Progenitor cell of endocrine pancreas (in vitro differentiated cells): Measurements from ENCODE around the gene FXYD2. TPM values are rescaled to one million over a fixed set of nuclear protein-coding genes. Genes with fewer than 3 reads are reported as not detected.

Source experiments
- DNase-seq: peaks from one replicate; pipeline ENCODE4 v3.0.0; 2021; ENCODE audit warnings: low spot score; ENCODE audit not compliant: unreplicated experiment
- H3K27ac Mint-ChIP-seq: 2 replicates; pipeline ENCODE4 v1.8.0; 2021; ENCODE audit warnings: mild to moderate bottlenecking, moderate library complexity, mixed read lengths
- H3K27me3 Mint-ChIP-seq: 2 replicates; pipeline ENCODE4 v1.8.0; 2021; ENCODE audit warnings: mixed read lengths
- H3K36me3 Mint-ChIP-seq: 2 replicates; pipeline ENCODE4 v1.8.0; 2022; ENCODE audit warnings: mixed read lengths; ENCODE audit not compliant: insufficient read depth
- H3K4me1 Mint-ChIP-seq: 2 replicates; pipeline ENCODE4 v1.8.0; 2021; ENCODE audit warnings: low read depth, mixed read lengths
- H3K4me3 Mint-ChIP-seq: 2 replicates; pipeline ENCODE4 v1.8.0; 2021; ENCODE audit warnings: low read depth, mild to moderate bottlenecking, moderate library complexity, mixed read lengths
- H3K9me3 Mint-ChIP-seq: 2 replicates; pipeline ENCODE4 v1.8.0; 2021; ENCODE audit warnings: low read depth, mixed read lengths
- CTCF ChIP-seq: fragments of 200-600 bp; sonication (generic); IDR thresholded peaks from one replicate; pipeline ENCODE4 v1.5.0; 2021; ENCODE audit warnings: antibody characterized with exemption, mild to moderate bottlenecking; ENCODE audit not compliant: unreplicated experiment
- total RNA-seq: library from RNA; stranded (reverse); gene quantifications from 2 replicates; pipeline ENCODE4 v1.2.1, GENCODE V29; 2021

Gene FXYD2
- total RNA-seq, 1 donor from 2014 or later, result 7.4 TPM

GRCh38 chr11:117857734-117858414 is 33.3 kb upstream of the FXYD2 start:
- Mint-ChIP-seq H3K9me3 (peaks cover 2% of the 10 kb centered on the region), H3K4me1 (peaks cover 4% of the 10 kb centered on the region), H3K27ac (no peak overlapping the region), H3K36me3 (peaks cover under 1% of the 10 kb centered on the region), H3K4me3 (no peak overlapping the region), H3K27me3 (no peaks in the 10 kb centered on the region)
- no peak for DNase-seq
- no peak for TF ChIP-seq CTCF

DNA sequence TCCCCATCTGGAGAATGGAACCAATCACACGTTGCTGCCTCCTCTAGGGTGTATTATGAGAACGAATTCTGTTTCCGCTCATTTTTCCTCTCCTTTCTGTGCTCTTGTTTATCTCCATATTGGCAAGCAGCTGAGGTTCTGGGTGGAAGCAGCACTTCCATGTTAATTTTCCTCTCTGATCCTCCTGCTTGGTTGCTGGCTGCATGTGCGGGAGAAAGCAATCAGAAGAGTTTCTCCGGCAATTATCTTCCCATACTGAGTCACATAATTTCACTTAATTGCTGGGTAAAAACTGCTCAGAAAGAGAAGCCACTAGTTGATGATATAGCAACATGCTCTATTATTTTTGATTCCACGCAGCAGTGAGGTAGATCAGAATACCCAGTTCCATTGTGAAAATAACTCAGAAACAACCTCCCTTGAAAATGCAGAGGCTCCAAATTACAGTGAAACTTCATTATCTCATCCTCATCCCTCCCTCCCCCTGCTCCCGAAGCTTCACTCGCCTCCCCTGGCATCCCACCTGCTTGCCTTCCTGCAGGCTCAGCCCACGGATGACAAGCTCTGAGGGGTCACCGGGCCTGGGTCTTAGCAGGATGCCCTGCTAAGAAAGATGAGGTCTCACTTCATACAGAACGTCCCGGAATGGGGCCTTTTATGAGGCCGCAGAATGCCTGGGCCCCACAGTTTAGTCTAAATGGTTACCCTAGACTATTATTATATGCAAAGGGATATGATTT is 31.5 kb upstream of the FXYD2 start:
- H3K4me3 Mint-ChIP-seq, result no peak overlapping the region
- H3K27ac Mint-ChIP-seq, result no peak overlapping the region
- peaks cover 4% of the 10 kb centered on the region for H3K36me3 Mint-ChIP-seq
- DNase-seq, result no peak
- peaks cover 8% of the 10 kb centered on the region for H3K9me3 Mint-ChIP-seq
- H3K27me3 Mint-ChIP-seq, result no peaks in the 10 kb centered on the region
- H3K4me1 Mint-ChIP-seq, result no peaks in the 10 kb centered on the region
- TF ChIP-seq CTCF, result no peak

GRCh38 chr11:117855186-117855845 is 30.8 kb upstream of the FXYD2 start:
- TF ChIP-seq CTCF, result no peak
- H3K27ac Mint-ChIP-seq, result no peak overlapping the region
- H3K27me3 Mint-ChIP-seq, result no peaks in the 10 kb centered on the region
- DNase-seq, result no peak
- H3K9me3 Mint-ChIP-seq, result peaks cover 8% of the 10 kb centered on the region
- peaks cover 4% of the 10 kb centered on the region for H3K36me3 Mint-ChIP-seq
- H3K4me1 Mint-ChIP-seq, result no peaks in the 10 kb centered on the region
- H3K4me3 Mint-ChIP-seq, result no peak overlapping the region

GRCh38 chr11:117852309-117852708 is 27.8 kb upstream of the FXYD2 start:
- H3K4me1 Mint-ChIP-seq, result peaks cover 3% of the 10 kb centered on the region
- DNase-seq, result no peak
- H3K4me3 Mint-ChIP-seq, result no peak overlapping the region
- H3K27me3 Mint-ChIP-seq, result no peaks in the 10 kb centered on the region
- no peak for TF ChIP-seq CTCF
- H3K36me3 Mint-ChIP-seq, result peaks cover 4% of the 10 kb centered on the region
- peaks cover 12% of the 10 kb centered on the region for H3K9me3 Mint-ChIP-seq
- no peak overlapping the region for H3K27ac Mint-ChIP-seq

DNA sequence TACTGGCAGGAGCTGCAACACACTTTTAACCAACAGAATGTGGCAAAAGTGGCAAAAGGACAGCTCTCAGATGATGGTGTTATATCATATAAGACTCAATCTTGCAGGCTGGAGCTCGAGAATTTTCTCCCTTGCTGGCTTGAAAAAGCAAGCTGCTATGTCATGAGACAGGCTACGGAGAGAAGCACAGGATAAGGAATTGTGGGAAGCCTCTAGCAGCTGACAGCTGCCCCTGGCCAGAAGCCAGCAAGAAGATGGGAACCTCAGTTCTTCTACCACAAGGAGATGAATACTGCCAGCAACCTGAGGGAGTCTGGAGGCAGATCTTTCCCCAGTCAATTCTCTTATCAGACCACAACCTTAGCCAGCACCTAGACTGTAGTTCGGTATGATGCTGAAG is 27.3 kb upstream of the FXYD2 start:
- H3K27me3 Mint-ChIP-seq, result no peaks in the 10 kb centered on the region
- H3K36me3 Mint-ChIP-seq, result peaks cover 4% of the 10 kb centered on the region
- DNase-seq, result no peak
- H3K9me3 Mint-ChIP-seq, result peaks cover 12% of the 10 kb centered on the region
- peaks cover 3% of the 10 kb centered on the region for H3K4me1 Mint-ChIP-seq
- no peak for TF ChIP-seq CTCF
- H3K27ac Mint-ChIP-seq, result no peak overlapping the region
- no peak overlapping the region for H3K4me3 Mint-ChIP-seq
